GM19455 (cell line): ENCODE measurements around the gene TP53I11.

ENCODE experiments used
- ATAC-seq: cut with Tn5 transposase; IDR thresholded peaks from one replicate; pipeline ENCODE4 v1.9.1; 2021; ENCODE audit not compliant: unreplicated experiment

TP53I11 gene

DNA sequence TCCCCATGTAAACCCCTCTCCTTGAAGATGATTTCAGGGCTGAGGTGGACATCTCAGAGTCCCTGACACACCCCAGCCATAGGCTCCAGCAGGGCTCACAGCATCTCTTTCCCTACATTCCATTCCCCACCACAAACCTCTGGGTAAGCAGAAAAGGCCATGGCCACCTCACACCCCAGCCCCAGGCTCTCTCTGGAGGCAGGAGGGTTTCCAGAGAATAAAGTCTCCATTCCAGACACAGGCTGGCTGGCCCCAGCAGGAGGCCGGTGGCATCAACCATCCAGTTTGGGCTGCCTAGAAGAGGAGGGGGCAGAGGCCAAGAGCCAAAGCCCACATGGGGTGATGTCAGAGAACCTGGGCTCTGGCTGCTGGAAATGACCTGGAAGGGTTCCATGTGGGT is 61.4 kb downstream of the TP53I11 start:
- ATAC-seq = no peak

GRCh38 chr11:44887636-44888035 is 63.0 kb downstream of the TP53I11 start:
- no peak for ATAC-seq

GRCh38 chr11:44886790-44887140 is 63.9 kb downstream of the TP53I11 start:
- ATAC-seq = no peak

DNA sequence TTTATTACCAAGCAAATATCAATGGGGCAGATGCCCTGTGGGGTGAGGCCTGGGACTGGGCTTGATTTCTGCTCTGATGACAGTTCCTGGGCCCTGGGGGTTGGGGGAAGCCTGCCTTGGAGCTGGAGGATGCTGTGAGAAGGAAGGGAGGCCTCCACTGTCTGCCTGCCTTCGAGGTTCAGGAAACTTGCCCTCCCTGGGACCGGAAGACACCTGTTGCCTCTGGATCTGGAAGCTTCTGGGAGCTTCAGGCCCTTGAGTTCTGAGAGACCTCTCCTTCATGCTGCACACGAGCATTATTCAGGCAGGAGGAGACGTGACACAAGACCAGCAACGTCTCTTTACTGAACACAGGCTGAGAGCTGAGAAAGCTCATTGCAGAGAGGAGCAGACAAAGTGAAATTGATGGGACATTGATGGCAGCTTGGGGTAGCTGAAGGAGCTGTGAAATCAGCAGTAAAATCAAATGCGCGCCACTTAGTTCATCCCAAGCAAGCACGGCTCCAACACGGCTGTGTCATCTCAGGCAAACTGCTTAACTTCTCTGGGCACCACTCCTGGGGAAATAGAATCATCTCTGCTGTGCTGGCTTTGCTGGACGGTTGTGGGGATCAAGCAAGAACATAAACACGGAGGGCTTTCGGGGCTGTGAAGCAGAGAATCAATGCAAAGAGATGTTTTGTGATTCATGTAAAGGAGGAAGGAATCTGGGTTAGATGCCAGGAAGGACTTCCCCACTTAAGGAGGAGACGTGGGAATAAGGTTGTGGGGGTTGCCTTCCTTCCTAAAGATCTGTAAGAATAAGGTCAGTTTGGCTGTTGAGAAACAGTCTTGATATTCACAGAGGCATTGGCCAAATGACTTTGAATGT is 64.5 kb downstream of the TP53I11 start:
- ATAC-seq = no peak

GRCh38 chr11:44885065-44885810 is 65.4 kb downstream of the TP53I11 start:
- ATAC-seq = no peak

- ATAC-seq = no peak
Measured at GRCh38 chr11:44884056-44884455, 66.6 kb downstream of the TP53I11 start.

- no peak for ATAC-seq
Measured at GRCh38 chr11:44883277-44883676, 67.4 kb downstream of the TP53I11 start.
